NCI-H2107 treated with DMSO at 0.1 percent for 48 hours (cell line): ENCODE measurements around the gene GUCA2A.
A peak's percentile ranks its signal among the peaks of the same experiment; 100 is the strongest.

Source experiments
- DNase-seq: peaks from one replicate; lab custom pipeline; 2025; ENCODE audit not compliant: unreplicated experiment; lab: John Stamatoyannopoulos, UW

The GUCA2A gene

DNA sequence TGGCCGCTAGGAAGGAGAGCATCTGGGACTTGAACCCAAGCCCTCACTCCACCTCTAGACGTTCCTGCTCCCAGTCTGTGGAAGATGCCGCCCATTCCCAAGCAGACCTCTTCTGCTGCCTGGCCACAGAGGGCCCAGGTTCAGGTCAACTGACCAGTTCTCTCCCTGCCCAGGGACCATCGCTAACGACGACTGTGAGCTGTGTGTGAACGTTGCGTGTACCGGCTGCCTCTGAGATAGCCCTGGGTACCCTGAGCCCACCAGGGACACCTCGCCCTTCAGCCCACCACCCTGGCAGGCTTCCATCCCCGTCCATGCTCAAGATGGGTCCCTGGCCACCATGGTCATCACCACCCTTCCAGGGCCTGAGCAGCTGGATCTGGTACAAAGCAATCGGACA lies 9.2 kb downstream of the GUCA2A start:
- DNase-seq = no peak

DNA sequence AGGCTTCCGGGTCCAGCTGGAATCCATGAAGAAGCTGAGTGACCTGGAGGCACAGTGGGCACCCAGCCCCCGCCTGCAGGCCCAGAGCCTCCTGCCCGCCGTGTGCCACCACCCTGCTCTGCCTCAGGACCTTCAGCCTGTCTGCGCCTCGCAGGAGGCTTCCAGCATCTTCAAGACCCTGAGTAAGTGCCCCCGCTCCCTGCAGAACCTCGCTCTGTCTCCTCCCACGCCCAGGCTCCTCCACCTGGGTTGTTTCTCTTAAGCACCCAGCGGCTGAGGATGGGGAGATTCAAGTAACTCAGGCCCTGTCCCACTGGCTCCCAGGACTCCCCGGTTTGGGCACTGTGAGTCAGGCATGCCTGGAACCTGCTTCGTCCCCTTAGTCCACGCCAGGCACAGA lies 9.9 kb downstream of the GUCA2A start:
- no peak for DNase-seq

DNA sequence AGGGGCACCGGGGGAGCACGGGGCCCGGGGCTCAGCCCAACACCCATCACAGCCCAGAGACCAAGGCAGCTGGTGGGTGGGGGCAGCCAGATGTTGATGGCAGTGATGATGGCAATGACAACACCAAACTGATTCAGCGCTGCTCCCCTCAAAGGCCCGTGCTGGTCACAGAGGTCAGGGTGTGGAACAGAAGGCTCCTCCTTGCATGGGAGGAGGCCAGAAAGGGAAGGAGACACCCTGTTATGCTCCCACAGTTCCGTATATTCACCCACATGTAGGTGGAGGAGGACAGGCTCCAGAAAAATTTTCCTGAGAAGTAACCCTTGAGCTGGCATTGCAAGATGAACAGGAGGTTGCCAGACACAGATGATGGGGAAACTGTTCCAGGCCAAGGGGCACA lies 10.9 kb downstream of the GUCA2A start:
- no peak for DNase-seq

DNA sequence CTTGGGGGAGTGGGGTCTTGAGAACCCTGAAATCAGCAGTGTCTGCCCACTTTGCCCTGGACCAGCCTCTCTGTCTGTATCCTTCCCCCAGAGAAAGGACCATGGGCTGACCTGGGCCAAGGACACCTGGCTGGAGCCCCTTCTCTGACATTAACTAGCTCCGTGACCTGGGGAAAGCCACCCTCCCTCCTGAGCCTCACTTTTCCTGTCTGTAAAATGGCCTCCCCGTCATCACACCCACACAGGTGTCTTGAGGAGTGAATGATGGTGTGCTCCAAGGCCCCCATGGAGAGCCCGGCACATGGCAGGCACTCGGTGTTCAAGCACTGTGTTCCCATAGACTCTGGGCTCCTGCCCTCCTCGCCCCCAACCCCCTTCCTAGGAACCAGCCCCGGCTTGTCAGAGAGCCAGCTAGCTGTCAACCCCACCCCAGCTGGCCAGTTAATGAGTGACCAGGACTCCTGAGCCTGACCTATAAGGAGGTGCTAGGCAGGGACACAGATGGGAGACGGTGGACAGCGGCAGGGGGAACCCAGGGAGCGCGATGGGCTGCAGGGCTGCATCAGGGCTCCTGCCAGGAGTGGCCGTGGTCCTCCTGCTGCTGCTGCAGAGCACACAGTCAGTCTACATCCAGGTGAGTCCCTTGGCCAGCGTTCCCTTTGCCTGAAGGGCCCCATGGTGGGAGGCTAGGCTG lies 11.5 kb downstream of the GUCA2A start, which contains the start of gene GUCA2B:
Gene GUCA2B (plus strand): TSS at position 504 of the 694 bp plus-strand sequence. CDS start 41 bp downstream, at position 545.
- DNase-seq = no peak

GRCh38 chr1:42152119-42152518 lies 12.4 kb downstream of the GUCA2A start:
- no peak for DNase-seq

DNA sequence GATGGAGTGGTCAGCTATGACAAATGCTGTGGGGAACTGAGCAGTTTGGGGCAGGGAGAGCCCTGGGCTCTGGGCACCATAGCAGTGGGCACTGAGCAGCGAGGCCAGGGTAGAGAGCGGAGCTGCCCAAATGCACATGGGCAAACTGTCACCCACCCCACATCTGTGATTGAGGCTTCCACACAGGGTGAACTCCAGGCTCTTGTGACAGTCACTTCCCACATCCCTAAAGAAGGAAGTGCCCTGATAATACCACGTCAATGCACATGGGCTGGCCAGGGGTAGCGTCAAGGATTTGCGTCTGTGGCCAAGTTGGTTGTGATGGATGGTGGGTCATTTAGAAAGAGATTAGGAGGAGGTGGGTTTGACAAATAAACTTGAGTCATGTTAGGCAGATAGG lies 13.9 kb downstream of the GUCA2A start:
- no peak for DNase-seq

DNA sequence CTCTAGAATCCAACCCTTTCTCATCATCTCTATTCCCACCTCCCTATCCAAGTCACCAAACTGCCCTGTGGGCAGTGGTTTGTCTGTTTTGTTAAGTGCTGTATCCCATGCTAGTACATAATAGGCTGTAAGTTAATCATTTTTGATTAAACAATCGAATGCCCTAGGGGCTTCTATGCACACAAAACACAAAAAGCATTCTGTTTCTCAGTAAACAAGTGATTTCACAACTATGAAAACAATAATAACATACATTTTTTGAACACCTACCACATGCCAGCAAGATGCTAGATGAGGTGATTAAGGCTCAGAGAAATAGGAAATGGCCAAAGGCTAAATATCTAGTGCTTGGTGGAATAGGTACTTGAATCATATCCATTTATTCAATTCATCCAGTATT lies 16.4 kb downstream of the GUCA2A start:
- DNase-seq = no peak

- peak; percentile 85 for DNase-seq
These were observed 17.8 kb downstream of the GUCA2A start for GRCh38 chr1:42146626-42147320.

DNA sequence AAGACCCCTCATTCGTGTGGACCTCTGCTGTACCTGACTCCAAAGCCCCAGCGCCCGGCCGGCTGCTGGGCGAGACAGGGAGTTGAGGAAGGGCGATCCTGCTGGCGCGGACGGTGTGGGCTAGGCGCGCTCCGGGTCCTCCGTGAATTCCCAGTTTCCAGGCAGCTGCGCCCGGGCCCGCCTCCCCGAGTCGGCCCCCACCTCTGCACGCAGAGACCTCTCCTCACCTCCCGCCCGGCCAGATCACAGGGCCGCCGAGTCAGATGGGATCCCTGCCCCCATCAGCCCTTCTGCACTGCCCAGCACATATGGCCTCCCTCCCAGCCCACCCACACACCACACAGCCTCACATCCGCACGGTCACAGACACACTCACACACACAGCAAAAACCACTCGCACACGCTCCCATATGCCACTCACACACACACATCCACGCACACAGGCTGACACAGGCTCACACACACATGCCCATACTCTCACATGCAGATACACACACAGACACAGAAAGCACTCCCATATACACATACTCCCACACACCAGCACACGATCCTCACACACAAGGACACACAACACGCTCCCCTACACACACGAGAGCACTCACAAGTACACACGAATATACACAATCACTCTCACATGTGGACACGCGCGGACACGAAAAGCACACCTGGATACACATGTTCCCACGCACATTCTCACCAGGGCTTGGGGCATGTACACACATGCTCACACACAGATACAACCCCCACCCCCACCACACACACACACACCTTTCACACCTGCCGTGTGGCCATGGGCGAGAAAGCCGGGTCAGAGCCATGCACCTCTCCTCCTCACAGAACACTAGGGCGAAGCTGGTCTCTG lies 18.6 kb downstream of the GUCA2A start:
- no peak for DNase-seq

DNA sequence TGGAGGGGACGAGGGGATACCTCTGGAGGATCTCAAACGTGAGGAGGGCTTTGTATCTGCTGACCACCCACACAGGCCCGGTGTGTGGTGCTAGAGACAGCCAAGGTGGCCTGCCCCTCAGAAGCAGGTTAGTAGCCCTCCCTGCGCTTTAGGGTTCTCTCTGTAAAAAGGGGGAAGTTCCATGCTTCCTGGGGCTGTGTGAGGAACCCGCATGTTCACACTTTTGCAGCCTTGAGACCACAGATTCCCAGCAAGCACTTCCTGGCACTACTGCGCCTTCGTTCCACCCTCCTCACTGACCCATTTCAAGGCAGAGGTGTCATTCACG lies 19.2 kb downstream of the GUCA2A start:
- DNase-seq = no peak

DNA sequence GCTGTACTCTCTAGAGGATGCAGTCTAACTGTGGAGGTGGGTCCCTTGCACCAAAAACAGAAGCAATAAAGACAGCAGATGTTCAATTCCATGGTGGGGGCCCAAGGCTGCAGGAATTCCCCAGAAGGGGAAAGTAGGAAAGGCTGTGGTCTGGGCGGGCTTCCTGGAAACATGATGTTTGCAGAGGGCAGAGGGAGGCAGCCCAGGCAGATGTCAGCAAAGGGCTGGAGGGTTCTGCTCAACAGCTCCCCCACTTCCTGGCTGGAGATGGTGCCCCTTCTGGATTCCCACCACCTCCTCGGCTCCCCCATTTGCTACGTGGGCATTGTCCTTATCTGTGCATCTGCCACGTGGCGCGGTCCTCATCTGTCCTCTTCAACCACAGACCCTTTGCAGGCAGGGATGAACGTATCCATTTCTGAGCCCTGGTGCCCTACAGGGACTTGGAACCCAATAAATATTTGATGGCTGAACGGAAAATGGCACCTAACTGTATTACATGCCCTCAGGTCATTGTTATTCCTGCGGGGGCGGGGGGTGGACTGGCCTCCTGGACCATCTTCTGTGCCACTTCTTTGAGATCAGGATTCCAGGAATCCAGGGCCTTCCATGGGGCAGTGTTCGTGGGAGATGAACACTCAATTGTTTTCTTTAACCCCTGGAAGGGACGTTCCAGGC lies 19.7 kb downstream of the GUCA2A start:
- DNase-seq = no peak

DNA sequence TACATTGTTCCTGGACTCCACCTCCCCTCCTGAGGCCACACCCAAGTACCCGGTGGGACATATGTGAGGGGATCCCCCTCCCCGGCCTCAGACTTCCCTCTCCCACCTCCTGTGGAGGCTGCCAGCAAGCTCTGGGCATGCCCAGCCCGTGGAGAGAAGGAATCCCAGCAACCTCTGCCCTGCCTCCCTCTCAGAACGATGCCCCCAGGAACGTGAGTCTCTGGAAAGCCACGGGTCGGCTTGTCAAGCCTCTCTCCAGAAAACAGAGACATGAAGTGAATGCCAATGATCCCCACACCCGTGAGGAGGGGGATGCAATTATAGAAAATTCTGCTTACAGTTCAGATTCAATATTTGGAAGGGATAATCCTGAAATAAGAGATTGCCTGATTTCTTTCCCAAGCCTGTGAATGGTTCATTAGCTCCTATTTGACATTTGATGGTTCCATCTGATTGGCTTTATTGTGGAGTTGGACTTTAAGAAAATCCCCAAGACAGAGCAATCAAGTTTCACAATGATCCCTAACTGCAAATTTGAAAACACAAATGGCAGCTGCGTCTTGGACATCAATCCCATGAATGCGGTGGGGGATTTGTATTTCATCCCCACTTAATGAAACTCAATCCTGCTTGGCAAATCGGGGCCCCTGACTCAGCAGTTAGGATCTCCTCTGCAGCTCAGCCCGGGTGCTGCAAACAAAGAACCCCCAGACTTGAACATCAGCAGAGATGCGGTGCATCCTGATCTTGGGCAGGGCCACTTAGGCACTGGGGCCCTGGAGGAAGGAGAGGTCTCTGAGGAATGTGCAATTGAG lies 20.4 kb downstream of the GUCA2A start:
- DNase-seq = no peak

DNA sequence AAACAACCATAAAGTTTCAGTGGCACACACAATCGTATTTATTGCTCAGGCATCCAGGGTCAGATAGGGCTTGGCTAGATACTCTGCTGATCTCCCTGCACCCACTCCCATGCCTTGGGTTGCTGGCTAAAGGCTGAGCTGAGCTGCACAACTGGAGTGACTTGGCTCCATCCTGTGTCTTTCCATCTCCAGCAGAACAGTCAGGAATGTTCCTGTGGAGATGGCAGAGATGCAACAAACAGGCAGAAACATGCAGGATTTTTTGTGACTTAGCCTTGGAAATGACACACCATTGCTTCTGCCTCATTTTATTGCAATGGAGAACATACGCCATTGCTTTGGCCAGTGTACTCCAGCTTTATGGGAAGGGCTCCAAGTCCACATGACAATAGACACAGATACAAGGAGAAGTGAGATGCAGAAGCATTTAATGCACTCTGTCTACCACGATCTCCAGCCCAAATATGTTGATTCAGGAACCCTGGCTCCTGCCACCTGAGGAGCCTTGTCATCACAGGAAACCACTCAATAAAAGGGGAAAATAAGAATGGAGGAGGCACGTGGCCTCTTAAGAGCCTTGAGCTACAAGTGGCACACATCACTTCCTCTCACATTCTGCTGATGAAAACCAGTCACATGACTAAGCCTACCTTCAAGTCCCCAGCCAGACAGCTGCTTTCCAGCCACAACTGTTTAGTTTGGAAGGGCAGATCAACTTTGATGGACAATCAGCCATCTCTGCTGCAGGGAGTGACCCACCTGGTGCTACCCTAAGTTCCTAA lies 21.5 kb downstream of the GUCA2A start:
- DNase-seq = peak; percentile 94

DNA sequence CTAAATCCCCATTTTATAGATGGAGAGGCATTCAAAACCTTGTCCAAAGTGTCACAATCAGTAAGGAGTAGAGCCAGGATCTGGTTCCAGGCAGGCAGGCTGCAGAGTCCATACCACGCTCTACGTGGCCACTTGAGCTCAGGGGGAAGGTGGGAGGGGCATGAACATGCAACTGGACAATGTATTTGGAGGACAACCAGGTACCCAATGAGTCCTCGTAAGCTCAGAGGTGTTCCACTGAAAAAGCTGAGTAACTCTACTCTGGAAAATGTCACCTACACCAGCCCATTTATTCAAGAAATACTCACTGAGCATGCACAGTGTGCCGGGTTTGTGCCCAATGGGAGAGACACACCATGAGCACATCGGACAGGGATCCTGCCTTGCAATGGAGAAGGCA lies 22.6 kb downstream of the GUCA2A start:
- DNase-seq = no peak

DNA sequence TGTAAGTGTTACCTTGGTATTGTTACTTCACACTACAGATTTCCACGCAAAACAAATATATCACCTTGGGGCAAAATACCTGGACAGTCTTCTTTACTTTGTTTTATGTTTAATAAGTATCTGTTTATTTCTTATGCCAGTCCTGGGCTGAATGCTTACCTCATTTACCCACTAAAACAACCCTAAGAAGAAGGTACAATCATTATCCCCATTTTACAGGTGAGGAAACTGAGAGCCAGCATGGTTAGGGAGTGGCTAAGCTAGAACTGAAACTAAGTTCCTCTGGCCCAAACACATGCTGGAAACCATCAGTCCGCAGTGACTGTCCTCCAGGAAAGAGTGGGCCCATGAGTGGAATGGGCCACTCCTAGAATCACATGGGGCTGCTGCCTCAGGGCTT lies 24.4 kb downstream of the GUCA2A start:
- no peak for DNase-seq

DNA sequence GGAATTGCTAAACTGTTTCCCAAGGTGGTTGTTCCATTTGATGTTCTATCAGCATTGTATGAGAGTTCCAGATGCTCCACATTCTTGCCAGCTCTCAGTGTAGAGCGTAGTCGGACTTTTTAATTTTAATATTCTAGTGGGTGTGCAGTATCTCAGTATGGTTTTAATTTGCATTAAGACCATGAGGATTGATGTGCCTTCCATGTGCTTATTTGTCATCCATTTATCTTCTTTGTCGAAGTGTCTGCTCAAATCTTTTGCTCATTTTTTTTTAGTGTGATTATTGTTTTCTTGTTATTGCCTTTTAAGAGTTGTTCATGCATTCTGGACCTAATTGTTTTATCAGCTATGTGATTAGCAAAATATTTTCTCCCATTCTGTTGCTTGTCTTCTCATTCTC lies 25.1 kb downstream of the GUCA2A start:
- DNase-seq = no peak

- DNase-seq = no peak
These were observed 26.0 kb downstream of the GUCA2A start for GRCh38 chr1:42138586-42138985.

DNA sequence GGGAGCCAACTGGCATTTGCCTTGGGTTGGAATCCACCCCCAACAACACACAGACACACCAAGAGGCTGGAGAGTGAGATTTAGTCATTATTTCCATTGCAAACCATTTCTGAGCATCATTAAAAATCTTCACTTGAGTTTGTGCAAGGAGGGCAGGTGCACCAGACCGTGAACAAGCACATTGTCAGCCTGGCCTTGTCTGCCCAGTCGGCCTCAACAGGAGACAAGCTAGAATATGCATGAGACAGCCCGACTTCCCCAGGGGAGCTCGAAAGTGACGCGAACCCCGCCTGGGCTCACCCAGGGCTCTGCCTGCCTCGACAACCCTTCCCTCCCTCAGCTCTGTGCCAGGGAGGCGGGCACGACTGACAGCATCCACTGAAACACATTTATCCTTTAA lies 26.8 kb downstream of the GUCA2A start:
- no peak for DNase-seq

- DNase-seq = no peak
These were observed 28.1 kb downstream of the GUCA2A start for GRCh38 chr1:42136466-42136865.

DNA sequence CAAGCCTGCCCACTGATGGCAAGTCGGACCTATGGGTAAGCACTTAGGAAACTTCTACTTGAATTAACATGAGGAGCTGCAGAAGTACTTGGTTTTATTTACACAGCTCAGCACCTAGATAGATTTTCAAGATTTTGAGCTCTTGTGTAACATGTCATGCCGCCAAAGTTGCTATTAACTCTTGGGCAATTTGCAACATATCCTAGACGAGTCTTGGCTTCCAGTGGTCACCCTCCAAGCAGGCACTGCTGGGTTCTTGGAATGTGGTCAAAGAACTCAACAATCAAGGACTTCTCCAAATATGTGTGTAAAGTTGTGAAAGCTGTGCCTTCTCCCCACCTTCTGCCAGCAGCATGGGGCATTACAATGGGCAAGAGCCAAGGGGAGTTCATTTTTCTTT lies 29.1 kb downstream of the GUCA2A start:
- no peak for DNase-seq
